Medulla oblongata (tissue), 1 donor: Measurements from ENCODE around the gene LMCD1.

Source experiments
- DNase-seq: peaks from one replicate; pipeline ENCODE4 v3.0.0-alpha.2; 2015; ENCODE audit errors: extremely low spot score

LMCD1 gene

GRCh38 chr3:8505621-8506020 lies 4.0 kb downstream of the LMCD1 start:
- DNase-seq: no peak

DNA sequence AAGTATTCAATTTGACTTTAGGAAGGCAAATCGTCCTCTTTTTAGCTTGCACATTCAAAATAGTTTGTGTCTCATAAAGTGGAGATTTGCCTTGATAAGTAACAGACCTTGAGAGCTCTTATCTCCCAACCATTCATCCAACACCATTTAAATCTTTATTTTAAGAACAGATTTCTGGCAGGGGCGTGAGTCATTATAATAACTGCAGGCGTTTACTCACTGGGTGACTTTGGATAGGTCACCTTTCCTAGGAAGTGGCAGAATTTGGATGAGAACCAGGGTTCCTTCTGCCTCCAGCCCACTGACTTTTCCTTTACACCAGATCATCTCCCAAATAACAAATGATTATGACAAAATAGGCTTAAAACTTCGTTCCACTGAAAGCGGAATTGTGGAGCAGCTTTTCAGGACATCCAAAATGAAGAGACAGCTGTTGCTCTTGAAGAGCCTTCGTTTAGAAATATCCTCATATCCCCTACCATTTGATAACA lies 5.0 kb downstream of the LMCD1 start:
- no peak for DNase-seq

GRCh38 chr3:8507496-8507895 lies 5.9 kb downstream of the LMCD1 start:
- DNase-seq: no peak

DNA sequence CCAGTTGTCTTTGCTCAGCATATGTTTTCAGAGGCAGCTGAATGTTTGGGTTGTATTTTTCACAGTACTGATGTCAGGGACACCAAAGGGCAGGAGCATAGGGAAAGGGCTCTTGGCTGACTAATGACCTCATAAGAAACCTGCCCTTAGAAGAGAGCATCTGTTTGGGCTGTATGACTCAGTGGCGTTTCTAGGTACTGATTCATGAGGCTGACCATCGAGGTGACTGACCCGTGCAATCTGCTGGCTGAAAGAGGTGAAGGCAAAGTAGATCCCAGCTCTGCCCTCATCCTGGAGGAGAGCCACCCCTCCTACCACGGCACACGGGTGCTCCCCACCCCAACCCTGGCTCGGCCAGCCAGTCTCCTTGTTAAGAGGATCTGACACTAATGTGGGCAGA lies 8.3 kb downstream of the LMCD1 start:
- DNase-seq: no peak

GRCh38 chr3:8512234-8512633 lies 10.6 kb downstream of the LMCD1 start:
- DNase-seq: no peak

GRCh38 chr3:8516047-8516661 lies 14.5 kb downstream of the LMCD1 start:
- DNase-seq: peak; percentile 45

DNA sequence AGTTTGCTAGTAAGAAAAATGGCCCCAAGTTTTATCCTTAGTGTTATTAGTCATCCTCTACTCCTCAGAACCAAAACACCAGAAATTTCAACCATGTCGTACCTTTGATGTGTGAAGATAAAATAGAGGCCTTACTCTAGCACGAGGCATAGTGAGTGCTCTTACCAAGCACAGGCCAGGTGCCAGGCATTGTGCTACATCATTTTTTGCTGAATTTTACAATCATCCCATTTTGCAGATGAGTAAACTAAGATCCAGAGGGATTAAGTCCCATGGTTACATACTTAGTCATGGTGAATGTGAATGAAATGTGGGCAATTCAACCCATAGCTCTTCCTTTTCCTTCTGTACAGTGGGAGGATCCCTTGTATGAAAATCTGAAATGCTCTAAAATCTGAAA lies 15.2 kb downstream of the LMCD1 start:
- DNase-seq: no peak

- DNase-seq: no peak
Measured at GRCh38 chr3:8517487-8517886, 15.9 kb downstream of the LMCD1 start.

GRCh38 chr3:8518138-8518537 lies 16.5 kb downstream of the LMCD1 start:
- no peak for DNase-seq

- no peak for DNase-seq
Measured at GRCh38 chr3:8519156-8519555, 17.5 kb downstream of the LMCD1 start.

GRCh38 chr3:8519774-8520448 lies 18.3 kb downstream of the LMCD1 start:
- DNase-seq: no peak

DNA sequence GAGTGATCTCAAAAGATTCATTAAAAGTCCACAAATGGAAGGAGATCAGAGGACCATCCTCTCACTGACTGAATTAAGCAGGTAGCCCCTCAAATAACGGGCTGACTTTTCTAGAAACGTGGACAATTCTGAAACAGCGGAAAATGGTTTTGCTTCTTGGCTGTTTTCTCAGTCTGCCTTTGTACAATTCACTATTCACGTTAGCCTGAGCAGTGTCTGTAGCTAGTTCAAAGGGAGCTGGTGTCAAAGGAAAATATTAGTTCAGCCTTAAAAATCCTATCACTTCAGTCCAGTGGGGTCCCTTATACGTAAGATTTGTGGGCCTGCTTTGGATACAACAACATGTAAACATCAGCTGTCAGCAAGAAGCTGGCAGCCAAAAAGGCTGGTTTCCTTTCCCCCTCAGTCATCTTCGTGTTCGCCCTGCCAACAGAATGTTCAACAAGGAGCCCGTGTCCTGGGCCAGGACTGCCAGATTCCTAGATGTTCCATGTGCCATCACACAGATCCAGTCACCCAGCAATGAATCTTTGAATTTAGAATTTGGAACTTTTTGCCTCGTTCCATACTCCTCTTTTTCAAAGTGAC lies 19.3 kb downstream of the LMCD1 start:
- DNase-seq: peak; percentile 57

DNA sequence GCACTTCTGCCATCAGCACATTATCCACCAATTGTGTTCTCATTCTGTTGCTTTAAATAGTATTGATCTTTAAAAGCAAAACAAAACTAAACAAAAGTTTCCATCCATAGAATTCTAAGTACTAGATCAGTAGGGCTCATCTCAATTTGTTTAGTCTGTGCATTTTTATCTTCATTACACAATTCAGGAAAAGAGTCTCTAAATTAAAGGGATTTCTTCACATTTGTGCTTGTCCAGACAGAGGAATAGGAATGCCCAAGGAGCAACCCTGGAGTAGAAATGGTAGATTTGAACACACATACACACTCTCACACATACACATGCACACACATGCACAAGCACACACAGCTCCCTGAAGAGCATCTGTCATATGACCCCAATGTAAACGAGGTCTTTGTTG lies 21.4 kb downstream of the LMCD1 start:
- DNase-seq: no peak

DNA sequence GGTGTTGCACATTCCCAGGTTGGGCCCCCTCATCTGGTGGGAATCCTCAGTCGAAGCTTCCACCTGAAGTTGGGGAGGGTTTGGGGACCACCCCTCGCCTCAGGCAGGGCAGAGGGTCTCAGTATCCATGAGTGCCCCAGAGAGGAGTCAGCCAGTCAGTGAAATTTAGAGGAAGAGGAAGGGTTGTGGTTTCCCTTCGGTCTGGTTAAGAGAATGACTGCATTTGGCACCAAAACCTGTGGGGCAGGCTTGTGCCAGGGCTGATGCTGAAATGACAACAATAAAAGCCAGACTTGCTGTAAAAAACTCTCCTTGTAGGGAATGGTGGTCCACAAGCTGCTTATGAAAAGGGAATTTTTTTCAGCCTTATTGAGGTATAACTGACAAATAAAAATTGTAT lies 22.6 kb downstream of the LMCD1 start:
- peak; percentile 65 for DNase-seq

GRCh38 chr3:8524656-8525399 lies 23.2 kb downstream of the LMCD1 start:
- no peak for DNase-seq

DNA sequence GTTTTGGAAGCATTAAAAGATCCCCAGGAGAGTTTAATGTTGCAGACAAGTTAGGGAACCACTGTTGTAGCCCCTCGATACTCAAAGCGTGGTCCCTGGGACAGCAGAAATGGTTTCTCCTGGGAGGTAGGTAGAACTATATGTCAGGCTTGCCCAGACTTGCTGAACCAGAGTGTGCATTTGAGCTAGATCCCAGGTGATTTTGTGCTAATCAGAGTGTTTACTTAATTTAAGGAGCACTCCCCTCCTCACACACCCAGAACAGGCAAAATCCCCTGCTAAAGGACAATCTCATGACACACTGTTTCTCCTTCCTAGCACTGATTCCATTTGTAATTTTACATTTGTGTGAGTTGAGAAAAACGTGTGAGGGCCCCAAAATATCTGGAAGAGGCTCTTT lies 24.3 kb downstream of the LMCD1 start:
- no peak for DNase-seq

- peak; percentile 87 for DNase-seq
Measured at GRCh38 chr3:8529181-8529637, 27.6 kb downstream of the LMCD1 start.

GRCh38 chr3:8529738-8530525 lies 28.3 kb downstream of the LMCD1 start:
- peak; percentile 49 for DNase-seq

- DNase-seq: no peak
Measured at GRCh38 chr3:8530581-8530980, 29.0 kb downstream of the LMCD1 start.

DNA sequence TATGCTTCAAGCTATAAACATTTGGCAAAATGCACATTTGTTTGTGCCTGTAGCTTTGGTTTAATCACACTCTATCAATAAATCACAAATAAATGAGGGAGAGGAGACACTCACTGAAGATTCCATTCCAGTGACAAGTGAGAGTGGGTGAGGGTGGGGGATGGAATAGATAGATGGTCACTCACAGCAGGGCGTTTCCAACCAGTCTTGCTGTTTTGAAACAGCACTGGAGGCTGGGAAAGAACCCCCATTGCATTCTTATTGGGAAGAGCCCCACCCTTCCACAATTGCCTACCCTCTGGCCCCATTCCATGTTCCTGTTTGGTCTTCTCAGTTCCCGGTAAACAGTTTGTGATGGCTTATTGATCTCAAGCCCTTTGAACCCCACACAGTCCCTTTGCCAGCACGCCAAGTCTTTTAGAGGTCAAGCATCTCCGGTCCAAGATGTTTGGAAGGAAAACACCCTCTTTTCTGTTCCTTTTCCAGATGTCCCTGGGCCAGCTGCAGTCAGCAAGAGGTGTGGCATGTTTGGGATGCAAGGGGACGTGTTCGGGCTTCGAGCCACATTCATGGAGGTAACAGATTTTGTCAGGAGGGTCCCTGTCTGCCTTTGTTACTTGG lies 30.7 kb downstream of the LMCD1 start:
- DNase-seq: no peak
